Loucy (cell line): ENCODE data around the gene LZTFL1.

Experiments
- H2AFZ ChIP-seq: fragments of 200-600 bp; sonication (generic); 2 replicates; pipeline ENCODE4 v1.6.0; 2016; ENCODE audit warnings: antibody characterized with exemption, mild to moderate bottlenecking, low read length, moderate library complexity
- H3F3A ChIP-seq: fragments of 200-600 bp; 2 replicates; pipeline ENCODE4 v1.6.0; 2016; ENCODE audit warnings: antibody characterized with exemption, low read depth, mild to moderate bottlenecking
- H3K27me3 ChIP-seq: fragments of 200-600 bp; sonication (generic); 2 replicates; pipeline ENCODE4 v1.6.1; 2014; ENCODE audit warnings: low read length, mild to moderate bottlenecking; ENCODE audit not compliant: insufficient read depth, poor library complexity, severe bottlenecking
- H3K36me3 ChIP-seq: fragments of 200-600 bp; sonication (generic); 2 replicates; pipeline ENCODE4 v1.6.1; 2016; ENCODE audit warnings: low read length; ENCODE audit not compliant: insufficient read depth
- H3K4me1 ChIP-seq: fragments of 200-600 bp; sonication (generic); 2 replicates; pipeline ENCODE4 v1.5.1; 2014; ENCODE audit warnings: low read length, mild to moderate bottlenecking; ENCODE audit not compliant: insufficient read depth, poor library complexity, severe bottlenecking
- H3K4me2 ChIP-seq: fragments of 200-600 bp; sonication (generic); 2 replicates; pipeline ENCODE4 v1.6.0; 2014; ENCODE audit warnings: antibody characterized with exemption, low read length, low read depth, mild to moderate bottlenecking; ENCODE audit not compliant: poor library complexity, severe bottlenecking
- H3K4me3 ChIP-seq: fragments of 200-600 bp; sonication (generic); 2 replicates; pipeline ENCODE4 v1.5.1; 2014; ENCODE audit warnings: low read length, mild to moderate bottlenecking, mixed read lengths; ENCODE audit not compliant: poor library complexity, severe bottlenecking
- H3K79me2 ChIP-seq: fragments of 200-600 bp; sonication (generic); 2 replicates; pipeline ENCODE4 v1.6.1; 2014; ENCODE audit warnings: low read length; ENCODE audit not compliant: insufficient read depth
- H3K9ac ChIP-seq: fragments of 200-600 bp; sonication (generic); 2 replicates; pipeline ENCODE4 v1.6.0; 2014; ENCODE audit warnings: mild to moderate bottlenecking, low read depth, low read length, moderate library complexity; ENCODE audit not compliant: poor library complexity, severe bottlenecking
- H3K9me2 ChIP-seq: fragments of 200-600 bp; sonication (generic); replicated peaks from 2 replicates; pipeline ENCODE4 v1.6.1; 2016; ENCODE audit warnings: low read depth, low read length, mixed read lengths
- H3K9me3 ChIP-seq: fragments of 200-600 bp; sonication (generic); 2 replicates; pipeline ENCODE4 v1.6.1; 2014; ENCODE audit warnings: mild to moderate bottlenecking, antibody characterized with exemption, low read length, low read depth; ENCODE audit not compliant: insufficient read depth
- H4K20me1 ChIP-seq: fragments of 200-600 bp; sonication (generic); 2 replicates; pipeline ENCODE4 v1.6.0; 2014; ENCODE audit warnings: antibody characterized with exemption, low read length, mild to moderate bottlenecking; ENCODE audit not compliant: insufficient read depth, poor library complexity, severe bottlenecking
- EZH2phosphoT487 ChIP-seq: fragments of 200-600 bp; IDR thresholded peaks from 2 replicates; pipeline ENCODE4 v1.6.1; 2018; ENCODE audit warnings: antibody characterized with exemption, mild to moderate bottlenecking, moderate library complexity, borderline replicate concordance
- TF ChIP-seq, protein P1 (sequence below): fragments of 200-600 bp; sonication (generic); conservative IDR thresholded peaks from 2 replicates; pipeline ENCODE4 v1.5.1; 2014; ENCODE audit warnings: mild to moderate bottlenecking, antibody characterized with exemption, low read length

The LZTFL1 gene

DNA sequence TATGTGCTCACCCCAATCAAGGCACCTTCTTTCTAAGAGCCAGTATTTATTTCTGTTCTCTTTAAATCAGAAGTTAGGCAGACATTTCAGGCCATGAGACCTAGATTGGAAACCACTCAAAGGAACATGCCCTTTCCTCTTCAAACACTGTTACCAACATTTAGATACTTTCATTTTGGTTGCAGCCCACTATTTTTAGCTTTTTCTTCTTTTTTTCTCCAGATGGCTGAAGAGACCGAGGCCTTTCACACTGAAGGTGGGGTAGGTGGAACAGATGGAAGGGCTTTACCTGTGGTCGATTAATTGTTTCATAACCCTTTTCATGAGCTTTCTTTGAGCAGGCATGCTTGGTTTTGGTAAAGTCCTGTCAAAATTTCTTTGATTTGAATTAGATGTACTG, 10.9 kb upstream of the LZTFL1 start:
- Histone ChIP-seq H2AFZ (no peak overlapping the region), H3K9me2 (no peaks in the 10 kb centered on the region), H3K79me2 (no peaks in the 10 kb centered on the region), H3K9me3 (no peaks in the 10 kb centered on the region), H3K4me2 (no peak overlapping the region), H3F3A (no peaks in the 10 kb centered on the region), H3K4me1 (no peaks in the 10 kb centered on the region), H4K20me1 (no peaks in the 10 kb centered on the region), H3K36me3 (no peaks in the 10 kb centered on the region), H3K9ac (no peak overlapping the region), H3K4me3 (no peak overlapping the region), H3K27me3 (no peaks in the 10 kb centered on the region)
- TF ChIP-seq EZH2phosphoT487 = no peak
- TF ChIP-seq, protein P1, sequence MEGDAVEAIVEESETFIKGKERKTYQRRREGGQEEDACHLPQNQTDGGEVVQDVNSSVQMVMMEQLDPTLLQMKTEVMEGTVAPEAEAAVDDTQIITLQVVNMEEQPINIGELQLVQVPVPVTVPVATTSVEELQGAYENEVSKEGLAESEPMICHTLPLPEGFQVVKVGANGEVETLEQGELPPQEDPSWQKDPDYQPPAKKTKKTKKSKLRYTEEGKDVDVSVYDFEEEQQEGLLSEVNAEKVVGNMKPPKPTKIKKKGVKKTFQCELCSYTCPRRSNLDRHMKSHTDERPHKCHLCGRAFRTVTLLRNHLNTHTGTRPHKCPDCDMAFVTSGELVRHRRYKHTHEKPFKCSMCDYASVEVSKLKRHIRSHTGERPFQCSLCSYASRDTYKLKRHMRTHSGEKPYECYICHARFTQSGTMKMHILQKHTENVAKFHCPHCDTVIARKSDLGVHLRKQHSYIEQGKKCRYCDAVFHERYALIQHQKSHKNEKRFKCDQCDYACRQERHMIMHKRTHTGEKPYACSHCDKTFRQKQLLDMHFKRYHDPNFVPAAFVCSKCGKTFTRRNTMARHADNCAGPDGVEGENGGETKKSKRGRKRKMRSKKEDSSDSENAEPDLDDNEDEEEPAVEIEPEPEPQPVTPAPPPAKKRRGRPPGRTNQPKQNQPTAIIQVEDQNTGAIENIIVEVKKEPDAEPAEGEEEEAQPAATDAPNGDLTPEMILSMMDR = no peak

DNA sequence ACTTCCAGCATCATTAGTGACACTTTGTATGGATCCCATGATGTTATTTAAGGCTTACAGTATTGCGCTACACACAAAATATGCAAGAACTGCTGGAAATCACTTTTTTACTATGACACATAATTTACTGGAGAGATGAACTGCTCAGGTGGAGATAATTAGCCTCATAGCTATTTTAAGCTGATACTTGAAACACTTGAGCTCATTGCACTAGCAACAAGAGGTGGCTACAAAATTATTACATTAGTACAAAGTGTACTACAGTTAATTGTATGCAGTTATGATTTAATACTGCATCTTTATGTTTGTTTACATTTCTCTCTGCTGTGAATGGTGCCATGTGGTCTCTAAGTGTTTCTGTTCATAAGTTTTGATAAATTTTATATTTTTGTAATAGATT, 6.5 kb upstream of the LZTFL1 start:
- H3K36me3 ChIP-seq = no peaks in the 10 kb centered on the region

DNA sequence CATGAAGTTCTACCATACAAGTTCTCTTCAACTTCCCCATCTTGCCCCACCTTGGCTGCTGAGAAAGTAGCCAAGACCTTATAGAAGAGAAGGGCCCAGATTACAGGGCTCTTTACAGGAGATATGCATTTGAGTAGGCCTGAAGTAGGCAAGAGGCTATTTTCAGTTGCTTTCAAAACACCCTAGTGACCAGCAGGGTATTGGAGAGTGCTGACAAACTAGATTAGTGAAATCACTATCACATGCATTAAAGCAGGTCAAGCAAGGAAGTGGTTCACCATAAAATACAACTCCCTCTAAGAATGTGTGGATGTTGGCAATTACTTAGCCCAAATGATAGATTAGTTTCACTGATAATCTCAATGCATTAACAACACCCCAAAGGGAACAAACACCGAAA, 2.7 kb upstream of the LZTFL1 start:
- Histone ChIP-seq H3K9me2 (no peaks in the 10 kb centered on the region), H3K27me3 (no peaks in the 10 kb centered on the region), H3K4me3 (no peak overlapping the region), H3K4me2 (peak overlapping the region; percentile 22), H4K20me1 (no peaks in the 10 kb centered on the region), H3K79me2 (no peaks in the 10 kb centered on the region), H3F3A (no peaks in the 10 kb centered on the region), H3K36me3 (no peaks in the 10 kb centered on the region), H3K9me3 (no peaks in the 10 kb centered on the region), H3K9ac (no peak overlapping the region), H3K4me1 (peaks cover 11% of the 10 kb centered on the region), H2AFZ (no peak overlapping the region)
- no peak for TF ChIP-seq EZH2phosphoT487
- TF ChIP-seq, protein P1 = no peak

More for the DNA sequence above, 6.5 kb upstream of the LZTFL1 start:
- Histone ChIP-seq H3K9me2 (no peaks in the 10 kb centered on the region), H3K9ac (no peak overlapping the region), H3K4me2 (no peak overlapping the region), H3K9me3 (no peaks in the 10 kb centered on the region), H3K27me3 (no peaks in the 10 kb centered on the region), H4K20me1 (no peaks in the 10 kb centered on the region), H3F3A (no peaks in the 10 kb centered on the region), H3K4me3 (no peak overlapping the region), H3K79me2 (no peaks in the 10 kb centered on the region), H2AFZ (no peak overlapping the region), H3K4me1 (peaks cover 11% of the 10 kb centered on the region)
- TF ChIP-seq EZH2phosphoT487 = no peak
- TF ChIP-seq, protein P1 = no peak
